GM12878 (cell line): Measurements from ENCODE around the gene ST8SIA1. TPM values are rescaled to one million over a fixed set of nuclear protein-coding genes. Genes with fewer than 3 reads are reported as not detected.

ENCODE experiments used
- ATAC-seq: fragments of 200-7000 bp; cut with Tn5 transposase; 3 replicates; pipeline ENCODE4 v1.9.1; 2020; ENCODE audit warnings: mild to moderate bottlenecking, moderate library complexity
- BruUV-seq: library from RNA; stranded (reverse); fragments of 400-500 nt; replicated peaks from 2 replicates; lab custom pipeline; 2021; lab: Mats Ljungman, UMichigan
- CTCF ChIA-PET: fragments of 300-600 bp; sonication (Branson Sonifier 250); formaldehyde crosslinking; extraction: SDS; loops from one replicate; lab custom pipeline; 2021; ENCODE audit warnings: inconsistent platforms; lab: Yijun Ruan, JAX
- POLR2A ChIA-PET: fragments of 350-600 bp; formaldehyde crosslinking; extraction: SDS; loops from one replicate; lab custom pipeline; 2021; ENCODE audit warnings: inconsistent platforms; lab: Charles Lee
- RAD21 ChIA-PET: fragments of 300-600 bp; sonication (Branson Sonifier 250); formaldehyde crosslinking; loops from one replicate; lab custom pipeline; 2023; ENCODE audit warnings: antibody characterized with exemption; ENCODE audit not compliant: unreplicated experiment; lab: Charles Lee
- SMC1A ChIA-PET: fragments of 300-600 bp; sonication (Branson Sonifier 250); formaldehyde crosslinking; loops from one replicate; lab custom pipeline; 2023; ENCODE audit not compliant: unreplicated experiment, uncharacterized antibody; lab: Charles Lee
- DNase-seq: peaks from one replicate; pipeline ENCODE4 v3.0.0-alpha.2; 2011; ENCODE audit warnings: low read depth, low spot score
- FAIRE-seq: peaks from 3 replicates; lab custom pipeline; 2011; peaks lifted over from hg19 to GRCh38; lab: Jason Lieb, UNC
- H2AFZ ChIP-seq: 2 replicates; pipeline ENCODE4 v1.6.0; 2011; ENCODE audit warnings: low read depth, low read length, control low read depth; ENCODE audit not compliant: control insufficient read depth
- H3K27ac ChIP-seq: 2 replicates; pipeline ENCODE4 v1.5.1; 2011; ENCODE audit warnings: control low read depth; ENCODE audit not compliant: control insufficient read depth, insufficient read depth
- H3K27me3 ChIP-seq, 2 experiments: replicated peaks in 1 of 2; 2 replicates each; pipeline versions ENCODE4 v1.6.0 to v1.6.1; 2011; ENCODE audit warnings: low read length in 1 of 2; ENCODE audit not compliant: control insufficient read depth in 2 of 2, insufficient read depth in 2 of 2
- H3K36me3 ChIP-seq, 2 experiments: 2 replicates each; pipeline ENCODE4 v1.5.1; 2011; ENCODE audit warnings: low read length in 1 of 2; ENCODE audit not compliant: control insufficient read depth in 2 of 2, insufficient read depth in 2 of 2
- H3K4me1 ChIP-seq: 2 replicates; pipeline ENCODE4 v1.6.1; 2011; ENCODE audit warnings: mild to moderate bottlenecking, low read length, moderate library complexity, mixed read lengths; ENCODE audit not compliant: control insufficient read depth, insufficient read depth
- H3K4me2 ChIP-seq: 2 replicates; pipeline ENCODE4 v1.6.0; 2011; ENCODE audit warnings: control low read depth; ENCODE audit not compliant: control insufficient read depth, insufficient read depth
- H3K4me3 ChIP-seq: fragments of 200-600 bp; sonication (generic); 2 replicates; pipeline ENCODE4 v1.5.1; 2016
- H3K79me2 ChIP-seq: 2 replicates; pipeline ENCODE4 v1.6.0; 2011; ENCODE audit warnings: low read length; ENCODE audit not compliant: control insufficient read depth, insufficient read depth
- H3K9ac ChIP-seq: 2 replicates; pipeline ENCODE4 v1.8.0; 2011; ENCODE audit warnings: low read length, control low read depth, mixed read lengths; ENCODE audit not compliant: control insufficient read depth, insufficient read depth
- H3K9me3 ChIP-seq: replicated peaks from 3 replicates; pipeline ENCODE4 v1.5.1; 2011; ENCODE audit warnings: mild to moderate bottlenecking, low read length; ENCODE audit not compliant: control insufficient read depth, insufficient read depth
- H4K20me1 ChIP-seq: 2 replicates; pipeline ENCODE4 v1.6.0; 2011; ENCODE audit not compliant: control insufficient read depth, insufficient read depth
- BCL11A ChIP-seq: IDR thresholded peaks from 2 replicates; pipeline ENCODE4 v1.6.1; 2011; ENCODE audit warnings: low read depth, low read length
- CHD1 ChIP-seq: IDR thresholded peaks from 2 replicates; pipeline ENCODE4 v1.6.1; 2012; ENCODE audit warnings: low read depth, low read length, improper control_type of control experiment
- EED ChIP-seq: sonication (generic); IDR thresholded peaks from 2 replicates; pipeline ENCODE4 v1.6.1; 2016; ENCODE audit warnings: antibody characterized with exemption, low read depth
- HDAC6 ChIP-seq: fragments of 200-600 bp; sonication (generic); IDR thresholded peaks from one replicate; pipeline ENCODE4 v1.8.0; 2017; ENCODE audit warnings: antibody characterized with exemption; ENCODE audit not compliant: unreplicated experiment
- JUNB ChIP-seq: IDR thresholded peaks from 2 replicates; pipeline ENCODE4 v1.6.1; 2016; ENCODE audit warnings: antibody characterized with exemption, mild to moderate bottlenecking
- PKNOX1 ChIP-seq: fragments of 450-650 bp; IDR thresholded peaks from 2 replicates; pipeline ENCODE4 v1.6.1; 2016; ENCODE audit warnings: mild to moderate bottlenecking
- PML ChIP-seq: IDR thresholded peaks from 2 replicates; pipeline ENCODE4 v1.6.1; 2012; ENCODE audit warnings: low read length, inconsistent platforms
- POLR2AphosphoS5 ChIP-seq: IDR thresholded peaks from 2 replicates; pipeline ENCODE4 v1.6.1; 2011; ENCODE audit warnings: mild to moderate bottlenecking, low read length, inconsistent platforms
- RCOR1 ChIP-seq: conservative IDR thresholded peaks from 2 replicates; pipeline ENCODE4 v1.6.1; 2012; ENCODE audit warnings: low read depth, low read length, improper control_type of control experiment
- SMC3 ChIP-seq: IDR thresholded peaks from 2 replicates; pipeline ENCODE4 v1.6.1; 2011; ENCODE audit warnings: low read length, improper control_type of control experiment, borderline replicate concordance
- TBL1XR1 ChIP-seq: IDR thresholded peaks from 2 replicates; pipeline ENCODE4 v1.6.1; 2012; ENCODE audit warnings: low read depth, low read length, improper control_type of control experiment
- WRNIP1 ChIP-seq: IDR thresholded peaks from 2 replicates; pipeline ENCODE4 v1.6.1; 2011; ENCODE audit warnings: low read depth, low read length, improper control_type of control experiment, borderline replicate concordance
- ZBTB4 ChIP-seq: fragments of 450-650 bp; formaldehyde crosslinking; IDR thresholded peaks from 2 replicates; pipeline ENCODE4 v1.4.0; 2022; ENCODE audit warnings: mild to moderate bottlenecking, moderate library complexity
- ZNF24 ChIP-seq: fragments of 450-650 bp; IDR thresholded peaks from 2 replicates; pipeline ENCODE4 v1.6.1; 2017; ENCODE audit warnings: antibody characterized with exemption, mild to moderate bottlenecking
- WGBS: methylation state at CpG from one replicate; pipeline ENCODE4 v1.1.6; 2016; ENCODE audit warnings: low lambda C conversion rate; ENCODE audit not compliant: insufficient replicate concordance, insufficient coverage; ENCODE audit errors: missing lambda C conversion rate; 5-methylcytosine and 5-hydroxymethylcytosine counted together
- in situ Hi-C: fragments of 300-500 bp; cut with MboI; formaldehyde crosslinking; loops from 9 replicates; pipeline ENCODE4 v1.14.3; 2018; ENCODE audit warnings: mixed read lengths
- intact Hi-C: fragments of 100-400 bp; cut with micrococcal nuclease; formaldehyde crosslinking; loops from one replicate; pipeline ENCODE4 v1.14.2; 2022; ENCODE audit not compliant: unreplicated experiment
- polyA plus RNA-seq, 11 experiments: library from polyadenylated mRNA; depleted of rRNA in 4 of 11; unstranded in 6 of 11; stranded (reverse) in 5 of 11; fragments of >200 nt; fragmentation: Nextera tagmentation in 4 of 11; fragmentation: Illumina TruSeq in 1 of 11; extraction: Ambion mirVana in 4 of 11; extraction: Trizol in 1 of 11; gene quantifications; 1 replicate in 1 of 11; 2 replicates in 10 of 11; pipeline versions ENCODE4 v1.2.1 to v1.2.3, GENCODE V29; 2011 to 2016; ENCODE audit warnings: inconsistent platforms in 2 of 11, missing spikeins in 2 of 11, low read depth in 1 of 11
- total RNA-seq, 4 experiments: library from RNA; depleted of rRNA in 3 of 4; stranded (reverse); fragments of >200 nt in 3 of 4; fragmentation: Illumina TruSeq in 1 of 4; extraction: Trizol in 1 of 4; gene quantifications; 2 replicates each; pipeline versions ENCODE4 v1.2.1 to v1.2.3, GENCODE V29; 2013 to 2021
- TF ChIP-seq, protein P1 (sequence below): fragments of 450-650 bp; conservative IDR thresholded peaks from 2 replicates; pipeline ENCODE4 v1.6.1; 2017; ENCODE audit warnings: mild to moderate bottlenecking, moderate library complexity

The ST8SIA1 gene
- total and polyA plus RNA-seq, 10 of the 15 experiments (the other 5 are each of a cell fraction or from before 2014, with no cell fraction given), result 0.23 to 0.35 (median 0.23) TPM; not detected in 7

DNA sequence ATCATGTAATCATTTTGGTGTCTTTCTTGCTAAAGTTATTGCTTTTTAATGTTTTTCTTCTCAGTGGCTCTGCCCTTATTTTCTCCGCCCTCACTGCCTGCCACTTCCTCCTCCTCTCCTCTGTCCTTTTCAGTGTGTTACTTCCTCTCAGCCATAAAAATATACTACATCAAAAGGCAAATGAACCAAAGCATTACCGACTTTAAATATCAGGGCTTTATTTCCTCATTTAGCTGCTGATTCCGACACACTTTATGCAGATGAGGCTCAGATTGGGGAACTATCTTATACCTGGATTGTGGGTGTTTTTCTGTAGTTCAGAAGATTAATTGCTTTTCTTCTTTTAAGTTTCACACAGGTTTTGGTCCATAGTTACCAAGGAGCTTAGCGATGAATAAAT, 170.4 kb downstream of the ST8SIA1 start:
- H3K27ac ChIP-seq, result no peak overlapping the region
- in situ Hi-C loops, result no loop called here
- BruUV-seq, result no TSS peak
- H3K4me2 ChIP-seq, result no peak overlapping the region
- ChIA-PET CTCF (interaction anchor here (0.8 kb wide), 1 partner anchor 49 kb away, joined by 3 read pairs; no protein-coding TSS in a partner anchor), POLR2A (no interaction called here), SMC1A (no interaction called here), RAD21 (no interaction called here)
- no peaks in the 10 kb centered on the region for H3K27me3 ChIP-seq
- H3K36me3 ChIP-seq, result no peaks in the 10 kb centered on the region
- H3K9ac ChIP-seq, result no peak overlapping the region
- no peaks in the 10 kb centered on the region for H3K79me2 ChIP-seq
- no peak for ATAC-seq
- no peak overlapping the region for H2AFZ ChIP-seq
- no peaks in the 10 kb centered on the region for H3K4me1 ChIP-seq
- DNase-seq, result no peak
- H3K4me3 ChIP-seq, result no peak overlapping the region
- no peak for TF ChIP-seq WRNIP1
- no peak for TF ChIP-seq HDAC6
- no peak for TF ChIP-seq CHD1
- TF ChIP-seq EED, result no peak
- TF ChIP-seq, protein P1, sequence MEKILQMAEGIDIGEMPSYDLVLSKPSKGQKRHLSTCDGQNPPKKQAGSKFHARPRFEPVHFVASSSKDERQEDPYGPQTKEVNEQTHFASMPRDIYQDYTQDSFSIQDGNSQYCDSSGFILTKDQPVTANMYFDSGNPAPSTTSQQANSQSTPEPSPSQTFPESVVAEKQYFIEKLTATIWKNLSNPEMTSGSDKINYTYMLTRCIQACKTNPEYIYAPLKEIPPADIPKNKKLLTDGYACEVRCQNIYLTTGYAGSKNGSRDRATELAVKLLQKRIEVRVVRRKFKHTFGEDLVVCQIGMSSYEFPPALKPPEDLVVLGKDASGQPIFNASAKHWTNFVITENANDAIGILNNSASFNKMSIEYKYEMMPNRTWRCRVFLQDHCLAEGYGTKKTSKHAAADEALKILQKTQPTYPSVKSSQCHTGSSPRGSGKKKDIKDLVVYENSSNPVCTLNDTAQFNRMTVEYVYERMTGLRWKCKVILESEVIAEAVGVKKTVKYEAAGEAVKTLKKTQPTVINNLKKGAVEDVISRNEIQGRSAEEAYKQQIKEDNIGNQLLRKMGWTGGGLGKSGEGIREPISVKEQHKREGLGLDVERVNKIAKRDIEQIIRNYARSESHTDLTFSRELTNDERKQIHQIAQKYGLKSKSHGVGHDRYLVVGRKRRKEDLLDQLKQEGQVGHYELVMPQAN, result no peak
- no peak for TF ChIP-seq BCL11A
- TF ChIP-seq SMC3, result no peak
- TF ChIP-seq JUNB, result no peak
- TF ChIP-seq PML, result no peak
- no peak for TF ChIP-seq ZNF24
- TF ChIP-seq ZBTB4, result no peak
- no peak for TF ChIP-seq RCOR1
- no peak for TF ChIP-seq PKNOX1
- no peak for TF ChIP-seq TBL1XR1
- TF ChIP-seq POLR2AphosphoS5, result no peak
- intact Hi-C loops, result no loop called here
- 2% methylated on average over 4 of the region's 4 CpGs for WGBS
- FAIRE-seq, result no peak
- no peaks in the 10 kb centered on the region for H3K9me3 ChIP-seq
- H4K20me1 ChIP-seq, result no peaks in the 10 kb centered on the region
